ENCODE data around the gene RFPL4AL1.

DNA sequence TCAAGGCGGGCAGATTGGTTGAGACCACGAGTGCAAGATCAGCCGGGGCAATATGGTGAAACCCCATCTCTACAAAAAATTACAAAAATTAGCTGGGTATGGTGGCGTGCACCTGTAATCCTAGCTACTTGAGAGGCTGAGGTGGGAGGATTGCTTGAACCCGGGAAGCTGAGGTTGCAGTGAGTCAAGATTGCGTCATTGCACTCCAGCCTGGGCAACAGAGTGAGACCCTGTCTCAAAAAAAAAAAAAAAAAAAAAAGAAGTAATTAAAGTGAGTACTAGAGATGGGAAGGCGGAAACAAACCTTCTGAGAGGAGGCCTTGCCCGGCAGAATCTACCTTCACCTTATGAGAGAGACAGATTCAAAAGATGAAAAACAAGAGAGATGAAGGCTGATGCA is 45.4 kb upstream of the RFPL4AL1 start:
- TF ChIP-seq EZH2 (IDR thresholded peaks at IDR 0.05; ENCODE audit: low read length, unreplicated experiment) (no peak), EZH2phosphoT487 (IDR thresholded peaks at IDR 0.05; ENCODE audit: borderline replicate concordance, low read length) (no peak)
- TF ChIP-seq, protein P1, sequence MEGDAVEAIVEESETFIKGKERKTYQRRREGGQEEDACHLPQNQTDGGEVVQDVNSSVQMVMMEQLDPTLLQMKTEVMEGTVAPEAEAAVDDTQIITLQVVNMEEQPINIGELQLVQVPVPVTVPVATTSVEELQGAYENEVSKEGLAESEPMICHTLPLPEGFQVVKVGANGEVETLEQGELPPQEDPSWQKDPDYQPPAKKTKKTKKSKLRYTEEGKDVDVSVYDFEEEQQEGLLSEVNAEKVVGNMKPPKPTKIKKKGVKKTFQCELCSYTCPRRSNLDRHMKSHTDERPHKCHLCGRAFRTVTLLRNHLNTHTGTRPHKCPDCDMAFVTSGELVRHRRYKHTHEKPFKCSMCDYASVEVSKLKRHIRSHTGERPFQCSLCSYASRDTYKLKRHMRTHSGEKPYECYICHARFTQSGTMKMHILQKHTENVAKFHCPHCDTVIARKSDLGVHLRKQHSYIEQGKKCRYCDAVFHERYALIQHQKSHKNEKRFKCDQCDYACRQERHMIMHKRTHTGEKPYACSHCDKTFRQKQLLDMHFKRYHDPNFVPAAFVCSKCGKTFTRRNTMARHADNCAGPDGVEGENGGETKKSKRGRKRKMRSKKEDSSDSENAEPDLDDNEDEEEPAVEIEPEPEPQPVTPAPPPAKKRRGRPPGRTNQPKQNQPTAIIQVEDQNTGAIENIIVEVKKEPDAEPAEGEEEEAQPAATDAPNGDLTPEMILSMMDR (conservative IDR thresholded peaks at IDR 0.05; ENCODE audit: low read depth, low read length), result no peak

Data from PC-3 (cell line).